NOMO-1 treated with DMSO at 0.1 percent for 48 hours (cell line): ENCODE measurements around the gene SMAD9.
"Not testable (repeated sequence)": the region's sequence is repeated elsewhere in the genome, so short reads cannot be mapped to it uniquely, and the experiment has no call there.

Experiments
- DNase-seq: peaks from one replicate; lab custom pipeline; 2025; ENCODE audit not compliant: unreplicated experiment; lab: John Stamatoyannopoulos, UW

SMAD9 gene

DNA sequence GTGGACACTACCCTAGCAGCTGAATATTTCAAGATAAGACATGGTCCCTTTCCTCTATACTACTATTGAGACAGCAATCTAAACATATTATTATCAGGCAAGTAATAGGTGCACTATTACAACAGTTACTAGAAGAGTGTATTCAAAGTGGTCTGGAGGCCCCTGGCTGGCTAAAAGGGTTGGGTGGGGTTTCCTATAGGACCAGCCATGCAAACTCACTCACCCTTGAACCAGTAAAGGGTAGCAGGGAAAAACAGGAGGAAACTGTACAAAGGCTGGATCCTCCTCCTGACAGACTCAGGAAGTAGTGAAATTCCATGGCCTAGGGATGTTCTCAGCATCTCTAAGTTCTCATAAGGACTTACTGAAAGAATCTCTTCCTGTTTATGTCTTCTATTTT, 7.7 kb downstream of the SMAD9 start:
- no peak for DNase-seq

- no peak for DNase-seq
These were observed 9.5 kb downstream of the SMAD9 start for GRCh38 chr13:36910545-36910944.

- no peak for DNase-seq
These were observed 12.2 kb downstream of the SMAD9 start for GRCh38 chr13:36907821-36908220.

DNA sequence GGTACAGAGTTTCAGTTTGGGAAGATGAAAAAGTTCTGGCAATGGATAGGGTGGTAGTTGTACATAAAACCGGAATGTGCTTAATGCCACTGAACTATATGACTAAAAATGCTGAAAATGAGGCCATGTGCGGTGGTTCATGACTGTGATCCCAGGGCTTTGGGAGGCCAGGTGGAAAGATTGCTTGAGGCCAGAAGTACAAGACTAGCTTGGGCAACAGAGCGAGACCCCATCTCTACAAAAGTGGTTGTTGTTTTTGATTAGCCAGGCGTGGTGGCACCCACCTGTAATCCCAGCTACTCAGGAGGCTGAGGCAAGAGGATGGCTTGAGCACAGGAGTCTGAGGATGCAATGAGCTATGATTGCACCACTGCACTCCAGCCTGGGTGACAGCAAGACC, 12.8 kb downstream of the SMAD9 start:
- no peak for DNase-seq

DNA sequence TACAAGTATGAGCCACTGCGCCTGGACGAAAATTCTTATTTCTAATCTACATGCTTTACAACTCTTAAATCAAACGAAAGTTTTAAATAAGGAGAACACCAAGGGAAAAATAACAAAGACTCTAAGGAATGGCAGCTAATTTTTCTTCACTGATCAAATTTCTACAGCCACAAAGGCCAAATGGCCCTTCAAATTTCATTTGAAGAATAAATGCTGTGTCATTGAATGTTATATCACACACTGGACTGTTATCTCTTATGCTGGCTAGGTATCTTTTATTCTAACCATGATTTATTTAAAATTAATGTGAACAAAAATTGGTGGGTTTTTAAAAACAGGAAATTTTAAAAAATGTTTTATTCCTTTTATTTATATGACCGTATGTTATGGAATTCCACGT, 14.1 kb downstream of the SMAD9 start:
- DNase-seq = no peak

GRCh38 chr13:36903925-36904595, 16.0 kb downstream of the SMAD9 start:
- no peak for DNase-seq

DNA sequence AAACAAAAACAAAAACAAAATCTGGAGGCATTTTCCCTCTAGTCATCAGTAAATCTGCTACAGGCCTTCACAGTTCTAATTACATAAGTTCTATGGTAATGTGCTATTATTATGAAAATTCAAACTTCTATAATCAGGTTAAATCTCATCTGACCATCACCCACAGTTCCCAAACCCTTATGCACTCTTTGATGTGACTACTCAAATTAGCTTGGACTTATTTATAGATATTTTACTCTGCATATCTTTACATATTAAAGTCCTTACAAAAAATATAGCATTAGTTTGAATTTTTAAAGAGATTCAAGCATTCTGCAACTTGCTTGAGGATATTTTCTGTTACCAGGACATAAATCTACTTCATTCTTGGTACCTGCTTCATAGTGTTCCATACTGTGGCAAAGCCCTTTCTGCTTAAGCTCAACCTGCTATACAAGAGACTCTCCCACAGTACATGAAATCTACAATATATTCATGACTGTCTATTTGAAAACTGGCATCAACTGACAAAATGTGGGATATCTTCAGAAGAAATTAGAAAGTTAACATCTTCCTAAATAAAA, 22.9 kb downstream of the SMAD9 start:
- no peak for DNase-seq

DNA sequence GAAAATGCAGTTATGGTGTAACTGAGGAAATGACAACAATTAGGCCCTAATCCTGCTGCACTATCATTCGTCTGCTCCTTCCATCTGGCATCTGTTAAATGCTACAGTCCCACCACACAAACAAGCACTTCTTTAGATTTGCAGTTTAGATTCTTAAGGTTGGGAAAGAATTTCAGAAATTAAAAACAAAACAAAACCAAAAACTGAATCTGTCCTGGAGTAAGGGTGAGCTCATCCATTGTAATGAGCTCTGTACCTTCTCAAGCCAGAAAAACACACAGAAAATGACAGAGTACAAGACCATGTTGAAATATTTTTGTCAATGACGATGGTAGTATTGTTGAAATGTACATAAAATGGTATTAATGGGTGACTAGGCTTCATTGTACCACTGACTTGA, 28.3 kb downstream of the SMAD9 start:
- no peak for DNase-seq

- no peak for DNase-seq
These were observed 31.4 kb downstream of the SMAD9 start for GRCh38 chr13:36888645-36889044.

DNA sequence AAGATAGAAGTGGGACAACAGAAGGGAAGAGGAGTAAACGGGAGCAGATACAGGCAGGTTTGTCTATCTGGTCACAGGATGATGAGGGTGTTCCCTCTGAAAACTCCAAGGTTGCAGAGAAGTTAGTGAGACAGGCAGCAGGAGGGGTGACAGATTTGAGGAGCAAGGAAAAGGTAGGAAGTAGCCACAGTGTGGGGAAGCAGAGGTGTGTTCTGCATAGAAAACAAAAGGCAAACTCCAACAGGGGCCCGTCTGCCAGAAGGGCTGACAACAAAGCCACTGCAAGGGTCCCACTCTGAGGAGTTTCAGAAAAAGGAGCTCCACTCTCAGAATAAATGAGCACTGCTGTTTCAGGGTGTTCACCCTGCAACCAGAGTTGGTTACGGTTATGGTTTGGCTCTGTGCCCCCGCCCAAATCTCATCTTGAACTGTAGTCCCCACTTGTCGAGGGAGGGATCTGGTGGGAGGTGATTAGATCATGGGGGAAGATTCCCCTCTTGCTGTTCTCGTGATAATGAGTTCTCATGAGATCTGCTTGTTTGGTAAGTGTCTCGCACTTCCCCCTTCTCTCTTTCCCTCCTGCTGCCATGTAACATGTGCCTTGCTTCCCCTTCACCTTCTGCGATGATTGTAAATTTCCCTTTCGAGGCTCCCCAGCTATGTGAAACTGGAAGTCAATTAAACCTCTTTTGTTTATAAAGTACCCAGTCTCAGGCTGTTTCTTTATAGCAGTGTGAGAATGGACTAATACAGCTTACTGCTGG, 32.1 kb downstream of the SMAD9 start:
- DNase-seq = peak; percentile 70

DNA sequence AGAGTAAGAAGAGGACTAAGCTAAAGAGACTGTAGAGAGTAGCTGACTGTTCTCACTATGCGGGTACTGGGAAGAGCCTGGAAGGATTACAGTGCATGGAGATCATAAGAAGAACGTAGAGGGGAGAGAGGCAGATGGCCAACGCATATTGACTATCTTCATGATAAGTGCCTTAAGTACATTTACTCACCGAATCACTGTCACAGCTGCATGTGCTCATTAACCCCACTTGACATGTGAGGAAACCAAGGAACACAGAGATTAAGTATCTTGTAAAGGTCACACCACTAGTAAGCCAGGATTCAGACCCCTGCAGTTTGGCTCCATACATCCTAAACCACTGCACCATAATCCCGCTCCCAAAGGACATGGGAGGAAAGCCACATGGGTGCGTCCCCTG, 34.1 kb downstream of the SMAD9 start:
- DNase-seq = no peak

DNA sequence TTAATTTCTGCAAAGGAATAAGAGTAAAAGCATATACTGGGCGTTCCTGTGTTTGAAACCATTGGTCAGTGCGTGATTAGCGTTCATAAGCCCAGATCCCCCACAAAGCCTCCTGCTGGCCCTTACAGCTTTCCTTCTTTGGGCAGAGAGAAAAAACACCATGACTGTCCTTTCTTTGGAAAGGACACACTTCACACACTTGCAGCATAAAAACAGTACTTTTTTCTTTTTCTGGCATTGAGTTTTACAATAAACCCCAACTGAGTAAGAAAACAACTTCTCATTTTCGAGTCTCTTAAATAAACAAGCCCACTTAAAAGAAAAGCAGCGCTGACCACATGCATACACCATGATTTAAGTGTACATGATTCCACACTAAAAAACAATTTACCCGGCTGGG, 35.8 kb downstream of the SMAD9 start:
- no peak for DNase-seq

- DNase-seq = no peak
These were observed 36.2 kb downstream of the SMAD9 start for GRCh38 chr13:36883824-36884223.

DNA sequence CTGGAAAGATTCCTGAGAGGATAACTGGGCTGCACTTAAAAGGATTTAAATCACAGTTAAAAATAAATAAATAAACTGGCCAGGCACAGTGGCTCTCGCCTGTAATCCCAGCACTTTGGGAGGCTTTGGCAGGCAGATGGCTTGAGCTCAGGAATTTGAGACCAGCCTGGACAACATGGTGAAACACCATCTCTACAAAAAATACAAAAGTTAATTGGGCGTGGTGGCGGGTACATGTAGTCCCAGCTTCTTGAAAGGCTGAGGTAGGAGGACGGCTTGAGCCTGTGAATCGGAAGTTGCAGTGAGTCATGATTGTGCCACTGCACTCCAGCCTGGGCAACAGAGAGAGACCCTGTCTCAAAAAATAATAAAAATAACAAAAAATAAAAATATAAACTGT, 36.6 kb downstream of the SMAD9 start:
- DNase-seq = not testable (repeated sequence)

- no peak for DNase-seq
These were observed 37.1 kb downstream of the SMAD9 start for GRCh38 chr13:36882829-36883390.

GRCh38 chr13:36880961-36881360, 39.1 kb downstream of the SMAD9 start:
- DNase-seq = no peak

GRCh38 chr13:36879218-36879938, 40.7 kb downstream of the SMAD9 start:
- DNase-seq = no peak

DNA sequence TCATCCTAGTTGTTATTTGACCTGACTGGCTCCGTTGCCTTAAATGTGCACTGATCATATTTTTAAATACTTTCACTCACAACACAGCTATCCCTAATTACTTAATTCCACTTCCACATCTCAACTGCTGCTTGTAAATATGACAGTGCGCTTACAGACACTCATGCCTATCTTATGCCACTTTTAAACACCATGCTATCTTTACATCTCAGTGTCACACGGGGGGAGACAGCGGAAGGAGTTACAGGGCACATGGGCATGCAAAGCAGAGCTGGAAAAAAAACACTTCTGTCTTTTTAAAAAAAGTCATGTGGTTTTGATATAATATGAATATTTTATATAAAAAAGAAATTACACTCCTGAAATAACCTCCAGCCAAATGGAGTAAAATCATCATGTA, 44.1 kb downstream of the SMAD9 start:
- DNase-seq = no peak

- no peak for DNase-seq
These were observed 44.6 kb downstream of the SMAD9 start for GRCh38 chr13:36875431-36875830.

- no peak for DNase-seq
These were observed 47.4 kb downstream of the SMAD9 start for GRCh38 chr13:36872621-36873020.

GRCh38 chr13:36870050-36870692, 49.9 kb downstream of the SMAD9 start:
- peak; percentile 7 for DNase-seq
